ENCODE results near the gene ZNF592.

DNA sequence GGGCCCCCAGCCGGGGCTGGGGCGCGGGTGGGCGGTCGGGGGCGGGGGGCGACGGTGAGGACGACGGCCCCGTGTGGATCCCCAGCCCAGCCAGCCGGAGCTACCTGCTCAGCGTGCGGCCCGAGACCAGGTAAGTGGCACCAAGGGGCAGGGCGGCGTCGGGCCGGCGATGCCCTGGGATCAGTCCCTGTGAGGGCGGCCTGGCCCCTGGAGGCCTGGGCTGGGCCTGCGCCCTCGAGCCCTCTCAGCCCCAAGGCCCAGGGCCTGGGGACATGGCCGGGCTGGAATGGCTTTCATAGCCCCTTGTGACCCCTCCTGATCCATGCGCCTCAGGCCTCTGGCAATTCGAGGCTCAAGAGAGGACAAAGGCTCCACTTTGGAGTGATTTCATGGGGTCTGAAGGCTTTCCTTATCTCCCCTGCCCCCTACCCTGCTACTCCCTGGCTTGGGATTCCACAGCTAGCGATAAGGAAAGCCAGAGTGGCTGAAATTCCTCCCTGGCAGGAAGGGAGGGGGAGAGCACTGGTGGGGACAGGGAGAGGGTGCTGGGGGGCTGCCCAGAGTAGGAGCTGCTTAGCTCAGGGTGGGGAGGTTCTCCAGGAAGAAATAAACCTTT is 69.2 kb downstream of the ZNF592 start:
- no peak for TF ChIP-seq ETV1 (tag; conservative IDR thresholded peaks at IDR 0.05; ENCODE audit: low read depth)
- TF ChIP-seq FOXJ3 (CRISPR knock-in tag; IDR thresholded peaks at IDR 0.05), result no peak
- TF ChIP-seq, protein P1, sequence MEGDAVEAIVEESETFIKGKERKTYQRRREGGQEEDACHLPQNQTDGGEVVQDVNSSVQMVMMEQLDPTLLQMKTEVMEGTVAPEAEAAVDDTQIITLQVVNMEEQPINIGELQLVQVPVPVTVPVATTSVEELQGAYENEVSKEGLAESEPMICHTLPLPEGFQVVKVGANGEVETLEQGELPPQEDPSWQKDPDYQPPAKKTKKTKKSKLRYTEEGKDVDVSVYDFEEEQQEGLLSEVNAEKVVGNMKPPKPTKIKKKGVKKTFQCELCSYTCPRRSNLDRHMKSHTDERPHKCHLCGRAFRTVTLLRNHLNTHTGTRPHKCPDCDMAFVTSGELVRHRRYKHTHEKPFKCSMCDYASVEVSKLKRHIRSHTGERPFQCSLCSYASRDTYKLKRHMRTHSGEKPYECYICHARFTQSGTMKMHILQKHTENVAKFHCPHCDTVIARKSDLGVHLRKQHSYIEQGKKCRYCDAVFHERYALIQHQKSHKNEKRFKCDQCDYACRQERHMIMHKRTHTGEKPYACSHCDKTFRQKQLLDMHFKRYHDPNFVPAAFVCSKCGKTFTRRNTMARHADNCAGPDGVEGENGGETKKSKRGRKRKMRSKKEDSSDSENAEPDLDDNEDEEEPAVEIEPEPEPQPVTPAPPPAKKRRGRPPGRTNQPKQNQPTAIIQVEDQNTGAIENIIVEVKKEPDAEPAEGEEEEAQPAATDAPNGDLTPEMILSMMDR (IDR thresholded peaks at IDR 0.05 in 2 of 3, conservative IDR thresholded peaks at IDR 0.05 in 1 of 3; ENCODE audit: insufficient read depth in 2 of 3, low read depth in 1 of 3, low read length in 3 of 3), result no peak

Data from K562 (cell line).